HCT116 (cell line): ENCODE data around the gene SH3GL3.

Source experiments
- CTCF ChIP-seq, 3 experiments: fragments of 200-600 bp in 1 of 3; sonication (generic) in 1 of 3; IDR thresholded peaks in 2 of 3; conservative IDR thresholded peaks in 1 of 3; 2 replicates each; pipeline ENCODE4 v1.5.1; 2012 to 2017; ENCODE audit warnings: low read depth in 2 of 3, low read length in 2 of 3, antibody characterized with exemption in 1 of 3, borderline replicate concordance in 1 of 3, control low read depth in 1 of 3, mild to moderate bottlenecking in 1 of 3, mixed read lengths in 1 of 3, mixed run types in 1 of 3, moderate library complexity in 1 of 3; ENCODE audit not compliant: insufficient read depth in 1 of 3
- TF ChIP-seq, protein P1 (sequence below): IDR thresholded peaks from 2 replicates; pipeline ENCODE4 v1.6.1; 2011; ENCODE audit warnings: mild to moderate bottlenecking, low read length, moderate library complexity; ENCODE audit not compliant: insufficient replicate concordance; ENCODE audit errors: extremely low read depth

GRCh38 chr15:83547168-83547567, 100.0 kb downstream of the SH3GL3 start:
- TF ChIP-seq CTCF (IDR thresholded peaks at IDR 0.05 in 2 of 3, conservative IDR thresholded peaks at IDR 0.05 in 1 of 3; ENCODE audit: borderline replicate concordance in 1 of 3, insufficient read depth in 1 of 3, low read depth in 2 of 3, low read length in 2 of 3): no peak
- TF ChIP-seq, protein P1, sequence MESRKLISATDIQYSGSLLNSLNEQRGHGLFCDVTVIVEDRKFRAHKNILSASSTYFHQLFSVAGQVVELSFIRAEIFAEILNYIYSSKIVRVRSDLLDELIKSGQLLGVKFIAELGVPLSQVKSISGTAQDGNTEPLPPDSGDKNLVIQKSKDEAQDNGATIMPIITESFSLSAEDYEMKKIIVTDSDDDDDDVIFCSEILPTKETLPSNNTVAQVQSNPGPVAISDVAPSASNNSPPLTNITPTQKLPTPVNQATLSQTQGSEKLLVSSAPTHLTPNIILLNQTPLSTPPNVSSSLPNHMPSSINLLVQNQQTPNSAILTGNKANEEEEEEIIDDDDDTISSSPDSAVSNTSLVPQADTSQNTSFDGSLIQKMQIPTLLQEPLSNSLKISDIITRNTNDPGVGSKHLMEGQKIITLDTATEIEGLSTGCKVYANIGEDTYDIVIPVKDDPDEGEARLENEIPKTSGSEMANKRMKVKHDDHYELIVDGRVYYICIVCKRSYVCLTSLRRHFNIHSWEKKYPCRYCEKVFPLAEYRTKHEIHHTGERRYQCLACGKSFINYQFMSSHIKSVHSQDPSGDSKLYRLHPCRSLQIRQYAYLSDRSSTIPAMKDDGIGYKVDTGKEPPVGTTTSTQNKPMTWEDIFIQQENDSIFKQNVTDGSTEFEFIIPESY: no peak
